Chondrocyte (in vitro differentiated cells): ENCODE data around the gene CADM1. TPM values are rescaled to one million over a fixed set of nuclear protein-coding genes. Genes with fewer than 3 reads are reported as not detected.

Source experiments
- DNase-seq: peaks from one replicate; pipeline ENCODE4 v3.0.0; 2021; ENCODE audit warnings: mixed read lengths, low spot score
- H3K27ac Mint-ChIP-seq: one replicate; pipeline ENCODE4 v1.8.0; 2021; ENCODE audit warnings: mild to moderate bottlenecking, moderate library complexity, mixed read lengths; ENCODE audit not compliant: unreplicated experiment
- H3K27me3 Mint-ChIP-seq: 2 replicates; pipeline ENCODE4 v1.8.0; 2021; ENCODE audit warnings: low read depth, mixed read lengths
- H3K36me3 Mint-ChIP-seq: 2 replicates; pipeline ENCODE4 v1.8.0; 2021; ENCODE audit warnings: low read depth, mixed read lengths
- H3K4me1 Mint-ChIP-seq: 2 replicates; pipeline ENCODE4 v1.8.0; 2021; ENCODE audit warnings: low read depth, mild to moderate bottlenecking, mixed read lengths
- H3K4me3 Mint-ChIP-seq: one replicate; pipeline ENCODE4 v1.8.0; 2021; ENCODE audit warnings: mild to moderate bottlenecking, moderate library complexity, mixed read lengths; ENCODE audit not compliant: unreplicated experiment
- H3K9me3 Mint-ChIP-seq: 2 replicates; pipeline ENCODE4 v1.8.0; 2021; ENCODE audit warnings: low read depth, mixed read lengths
- CTCF ChIP-seq: fragments of 200-600 bp; sonication (generic); IDR thresholded peaks from 2 replicates; pipeline ENCODE4 v1.5.0; 2021; ENCODE audit warnings: antibody characterized with exemption, mild to moderate bottlenecking, moderate library complexity
- total RNA-seq: library from RNA; stranded (reverse); gene quantifications from 3 replicates; pipeline ENCODE4 v1.2.1, GENCODE V29; 2021

Gene CADM1
- total RNA-seq, 1 donor from 2014 or later: 29.0 TPM

GRCh38 chr11:115147243-115147807 lies 356.9 kb downstream of the CADM1 start:
- no peaks in the 10 kb centered on the region for H3K36me3 Mint-ChIP-seq
- H3K27ac Mint-ChIP-seq: no peak overlapping the region

GRCh38 chr11:115146425-115146824 lies 357.8 kb downstream of the CADM1 start:
- Mint-ChIP-seq H3K9me3 (no peaks in the 10 kb centered on the region), H3K27ac (no peak overlapping the region), H3K4me1 (no peaks in the 10 kb centered on the region), H3K36me3 (no peaks in the 10 kb centered on the region), H3K4me3 (no peak overlapping the region), H3K27me3 (peaks cover 5% of the 10 kb centered on the region)
- no peak for TF ChIP-seq CTCF
- no peak for DNase-seq

More at GRCh38 chr11:115147243-115147807, 356.9 kb downstream of the CADM1 start:
- no peaks in the 10 kb centered on the region for H3K9me3 Mint-ChIP-seq
- H3K27me3 Mint-ChIP-seq: peaks cover 3% of the 10 kb centered on the region
- TF ChIP-seq CTCF: no peak
- no peak for DNase-seq
- no peak overlapping the region for H3K4me3 Mint-ChIP-seq
- H3K4me1 Mint-ChIP-seq: no peaks in the 10 kb centered on the region

GRCh38 chr11:115145324-115145723 lies 358.9 kb downstream of the CADM1 start:
- no peak for TF ChIP-seq CTCF
- Mint-ChIP-seq H3K27ac (no peak overlapping the region), H3K27me3 (peaks cover 13% of the 10 kb centered on the region), H3K4me1 (no peaks in the 10 kb centered on the region), H3K9me3 (no peaks in the 10 kb centered on the region), H3K4me3 (no peak overlapping the region), H3K36me3 (no peaks in the 10 kb centered on the region)
- no peak for DNase-seq

- no peak for DNase-seq
- no peaks in the 10 kb centered on the region for H3K9me3 Mint-ChIP-seq
- H3K4me3 Mint-ChIP-seq: no peak overlapping the region
- no peak for TF ChIP-seq CTCF
- H3K36me3 Mint-ChIP-seq: no peaks in the 10 kb centered on the region
- no peaks in the 10 kb centered on the region for H3K4me1 Mint-ChIP-seq
- peaks cover 15% of the 10 kb centered on the region for H3K27me3 Mint-ChIP-seq
- H3K27ac Mint-ChIP-seq: no peak overlapping the region
Measured at GRCh38 chr11:115144914-115145313, 359.3 kb downstream of the CADM1 start.

- Mint-ChIP-seq H3K27ac (no peak overlapping the region), H3K4me1 (no peaks in the 10 kb centered on the region), H3K9me3 (no peaks in the 10 kb centered on the region), H3K27me3 (peaks cover 21% of the 10 kb centered on the region), H3K36me3 (no peaks in the 10 kb centered on the region), H3K4me3 (no peak overlapping the region)
- no peak for DNase-seq
- TF ChIP-seq CTCF: no peak
Measured at GRCh38 chr11:115144014-115144413, 360.2 kb downstream of the CADM1 start.
